H1 (cell line): ENCODE data around the gene SEC24C. TPM values are rescaled to one million over a fixed set of nuclear protein-coding genes. Genes with fewer than 3 reads are reported as not detected.

Experiments
- CTCF ChIA-PET: fragments of 300-600 bp; sonication (Branson Sonifier 250); formaldehyde crosslinking; loops from one replicate; lab custom pipeline; 2021; ENCODE audit not compliant: partially characterized antibody; lab: Charles Lee
- POLR2A ChIA-PET: fragments of 300-600 bp; sonication (Branson Sonifier 250); formaldehyde crosslinking; loops from one replicate; lab custom pipeline; 2021; ENCODE audit warnings: inconsistent platforms; ENCODE audit not compliant: partially characterized antibody; lab: Charles Lee
- DNase-seq, 2 experiments: peaks; one replicate each; pipeline versions ENCODE4 v3.0.0 to v3.0.0-alpha.2; 2010 to 2022; ENCODE audit warnings: low spot score in 2 of 2, low read depth in 1 of 2, mixed read lengths in 1 of 2
- FAIRE-seq: peaks from 2 replicates; lab custom pipeline; 2011; peaks lifted over from hg19 to GRCh38; lab: Jason Lieb, UNC
- H2AFZ ChIP-seq: 2 replicates; pipeline ENCODE4 v1.8.1; 2012; ENCODE audit warnings: low read length, inconsistent platforms
- H2AK5ac ChIP-seq: 2 replicates; pipeline ENCODE4 v1.6.1; 2013; ENCODE audit warnings: low read depth, low read length
- H2BK120ac ChIP-seq: replicated peaks from 2 replicates; pipeline ENCODE3; 2013; ENCODE audit warnings: low read depth, low read length, inconsistent platforms
- H2BK12ac ChIP-seq: 2 replicates; pipeline ENCODE4 v1.6.1; 2013; ENCODE audit warnings: low read depth, low read length
- H2BK15ac ChIP-seq: 2 replicates; pipeline ENCODE4 v1.6.1; 2013; ENCODE audit warnings: low read length
- H2BK20ac ChIP-seq: 2 replicates; pipeline ENCODE4 v1.6.1; 2013; ENCODE audit warnings: low read length
- H2BK5ac ChIP-seq: 2 replicates; pipeline ENCODE4 v1.6.1; 2013; ENCODE audit warnings: low read depth, low read length
- H3K14ac ChIP-seq: 2 replicates; pipeline ENCODE4 v1.6.1; 2013; ENCODE audit warnings: inconsistent platforms; ENCODE audit not compliant: insufficient read length
- H3K18ac ChIP-seq: 2 replicates; pipeline ENCODE4 v1.6.1; 2013; ENCODE audit warnings: low read length; ENCODE audit errors: extremely low read depth
- H3K23ac ChIP-seq: 2 replicates; pipeline ENCODE4 v1.6.1; 2013; ENCODE audit warnings: inconsistent platforms; ENCODE audit not compliant: insufficient read length
- H3K23me2 ChIP-seq: 2 replicates; pipeline ENCODE4 v1.6.1; 2013; ENCODE audit warnings: low read depth, low read length
- H3K27ac ChIP-seq: 2 replicates; pipeline ENCODE4 v1.6.1; 2011; ENCODE audit warnings: low read depth, low read length, inconsistent platforms
- H3K27me3 ChIP-seq, 4 experiments: replicated peaks in 1 of 4; 1 replicate in 1 of 4; 2 replicates in 3 of 4; pipeline versions ENCODE4 v1.6.1 to v1.8.1; 2011 to 2013; ENCODE audit warnings: low read length in 3 of 4, mild to moderate bottlenecking in 3 of 4, inconsistent platforms in 2 of 4, mixed read lengths in 2 of 4, moderate library complexity in 1 of 4; ENCODE audit not compliant: control insufficient read depth in 3 of 4, insufficient read depth in 3 of 4; ENCODE audit errors: extremely low read depth in 1 of 4
- H3K36me3 ChIP-seq, 4 experiments: 2 replicates each; pipeline versions ENCODE4 v1.6.1 to v1.8.1; 2011 to 2013; ENCODE audit warnings: mild to moderate bottlenecking in 4 of 4, low read length in 3 of 4, moderate library complexity in 2 of 4, control low read depth in 1 of 4, inconsistent platforms in 1 of 4; ENCODE audit not compliant: insufficient read depth in 4 of 4, control insufficient read depth in 2 of 4
- H3K4ac ChIP-seq: replicated peaks from 2 replicates; pipeline ENCODE3; 2013; ENCODE audit warnings: low read length, low read depth, mixed read lengths, inconsistent platforms; ENCODE audit not compliant: insufficient read length
- H3K4me1 ChIP-seq, 4 experiments: replicated peaks in 1 of 4; 1 replicate in 1 of 4; 2 replicates in 3 of 4; pipeline versions ENCODE4 v1.6.1 to v1.8.1; 2011 to 2013; ENCODE audit warnings: low read length in 3 of 4, inconsistent platforms in 2 of 4, mixed read lengths in 1 of 4; ENCODE audit not compliant: insufficient read depth in 4 of 4, control insufficient read depth in 3 of 4
- H3K4me2 ChIP-seq, 2 experiments: 2 replicates each; pipeline versions ENCODE4 v1.6.1 to v1.8.1; 2011 to 2013; ENCODE audit warnings: low read depth in 2 of 2, low read length in 2 of 2, control low read depth in 1 of 2, inconsistent platforms in 1 of 2, mild to moderate bottlenecking in 1 of 2; ENCODE audit not compliant: insufficient read depth in 1 of 2
- H3K4me3 ChIP-seq, 4 experiments: fragments of 200-600, 300-600 bp in 1 of 4; sonication (generic), shearing (Covaris generic), sonication (Bioruptor Twin) in 1 of 4; 2 replicates each; pipeline versions ENCODE4 v1.5.1 to v1.8.1; 2011 to 2016; ENCODE audit warnings: low read length in 4 of 4, low read depth in 3 of 4, control low read depth in 2 of 4, inconsistent platforms in 2 of 4, mild to moderate bottlenecking in 2 of 4, mixed read lengths in 1 of 4, moderate library complexity in 1 of 4; ENCODE audit not compliant: insufficient read depth in 2 of 4; ENCODE audit errors: extremely low read depth in 1 of 4
- H3K56ac ChIP-seq: replicated peaks from 2 replicates; pipeline ENCODE3; 2013; ENCODE audit warnings: low read depth, mild to moderate bottlenecking, mixed read lengths, low read length, inconsistent platforms; ENCODE audit not compliant: insufficient read length
- H3K79me1 ChIP-seq: 2 replicates; pipeline ENCODE4 v1.6.1; 2013; ENCODE audit warnings: low read depth, low read length, control low read depth
- H3K79me2 ChIP-seq, 2 experiments: 2 replicates each; pipeline versions ENCODE4 v1.6.1 to v1.8.1; 2012 to 2013; ENCODE audit warnings: low read length in 2 of 2, mild to moderate bottlenecking in 2 of 2, inconsistent platforms in 1 of 2; ENCODE audit not compliant: insufficient read depth in 2 of 2, control insufficient read depth in 1 of 2
- H3K9ac ChIP-seq, 4 experiments: replicated peaks in 1 of 4; 1 replicate in 1 of 4; 2 replicates in 3 of 4; pipeline versions ENCODE4 v1.6.1 to v1.8.1; 2011 to 2013; ENCODE audit warnings: low read depth in 3 of 4, low read length in 3 of 4, control low read depth in 2 of 4, mild to moderate bottlenecking in 2 of 4, moderate library complexity in 2 of 4, inconsistent platforms in 1 of 4; ENCODE audit errors: extremely low read depth in 1 of 4
- H3K9me3 ChIP-seq, 2 experiments: 2 replicates each; pipeline versions ENCODE4 v1.6.1 to v1.8.1; 2012 to 2013; ENCODE audit warnings: mild to moderate bottlenecking in 2 of 2, moderate library complexity in 2 of 2, control low read depth in 1 of 2, inconsistent platforms in 1 of 2, low read depth in 1 of 2, low read length in 1 of 2, mixed read lengths in 1 of 2; ENCODE audit not compliant: insufficient read depth in 2 of 2
- H4K20me1 ChIP-seq, 2 experiments: replicated peaks in 1 of 2; 2 replicates each; pipeline versions ENCODE3 to v1.8.1; 2011 to 2013; ENCODE audit warnings: inconsistent platforms in 2 of 2, low read length in 2 of 2, mild to moderate bottlenecking in 1 of 2; ENCODE audit not compliant: insufficient read depth in 2 of 2, control insufficient read depth in 1 of 2
- H4K5ac ChIP-seq: 2 replicates; pipeline ENCODE4 v1.6.1; 2013; ENCODE audit warnings: low read length, low read depth, mixed read lengths, inconsistent platforms; ENCODE audit not compliant: insufficient read length
- H4K8ac ChIP-seq: 2 replicates; pipeline ENCODE4 v1.8.0; 2013; ENCODE audit warnings: mild to moderate bottlenecking, moderate library complexity, low read length, inconsistent platforms; ENCODE audit not compliant: insufficient read depth; ENCODE audit errors: extremely low read depth
- H4K91ac ChIP-seq: replicated peaks from 2 replicates; pipeline ENCODE3; 2013; ENCODE audit warnings: low read length, mixed read lengths, inconsistent platforms; ENCODE audit not compliant: insufficient read length
- BACH1 ChIP-seq: IDR thresholded peaks from 2 replicates; pipeline ENCODE4 v1.6.1; 2012; ENCODE audit warnings: low read length, improper control_type of control experiment
- BCL11A ChIP-seq, 2 experiments: IDR thresholded peaks; one replicate each; pipeline ENCODE4 v1.6.1; 2011; ENCODE audit warnings: low read depth in 2 of 2, low read length in 2 of 2, mild to moderate bottlenecking in 2 of 2
- EGR1 ChIP-seq: IDR thresholded peaks from 2 replicates; pipeline ENCODE4 v1.6.1; 2011; ENCODE audit warnings: low read depth, low read length, borderline replicate concordance
- HDAC6 ChIP-seq: IDR thresholded peaks from one replicate; pipeline ENCODE4 v1.7.1; 2012; ENCODE audit warnings: low read depth, mild to moderate bottlenecking, inconsistent platforms, low read length, moderate library complexity
- RNF2 ChIP-seq: fragments of 200-900, 300-1000 bp; sonication (generic); IDR thresholded peaks from 2 replicates; pipeline ENCODE4 v1.7.1; 2016; ENCODE audit warnings: borderline replicate concordance, low read depth, mild to moderate bottlenecking, antibody characterized with exemption, low read length; ENCODE audit not compliant: poor library complexity, severe bottlenecking; ENCODE audit errors: missing control alignments
- RXRA ChIP-seq: IDR thresholded peaks from 2 replicates; pipeline ENCODE4 v1.6.1; 2011; ENCODE audit warnings: low read depth, mild to moderate bottlenecking, low read length, moderate library complexity; ENCODE audit not compliant: insufficient read depth
- SRF ChIP-seq: IDR thresholded peaks from 2 replicates; pipeline ENCODE4 v1.6.1; 2011; ENCODE audit warnings: mild to moderate bottlenecking, low read depth, low read length, moderate library complexity
- TAF1 ChIP-seq: IDR thresholded peaks from 2 replicates; pipeline ENCODE4 v1.6.1; 2011; ENCODE audit warnings: mild to moderate bottlenecking, low read depth, low read length
- TCF12 ChIP-seq: IDR thresholded peaks from 2 replicates; pipeline ENCODE4 v1.6.1; 2011; ENCODE audit warnings: low read depth, mild to moderate bottlenecking, low read length
- USF2 ChIP-seq: IDR thresholded peaks from 2 replicates; pipeline ENCODE4 v1.6.1; 2011; ENCODE audit warnings: low read length, improper control_type of control experiment
- WGBS, 2 experiments: shearing (Covaris generic) in 1 of 2; methylation state at CpG; one replicate each; pipeline versions ENCODE4 v1.1.6 to v1.1.7; 2013 to 2015; ENCODE audit warnings: low lambda C conversion rate in 2 of 2, mixed read lengths in 2 of 2, inconsistent platforms in 1 of 2, low coverage in 1 of 2, missing lambda C conversion rate in 1 of 2; ENCODE audit not compliant: insufficient replicate concordance in 2 of 2, insufficient coverage in 1 of 2, insufficient read length in 1 of 2; ENCODE audit errors: extremely low coverage in 1 of 2, missing lambda C conversion rate in 1 of 2; 5-methylcytosine and 5-hydroxymethylcytosine counted together
- polyA plus RNA-seq, 7 experiments: library from polyadenylated mRNA; depleted of rRNA in 3 of 7; stranded (reverse) in 5 of 7; unstranded in 2 of 7; fragments of >200 nt in 5 of 7; fragments of 200-250 nt in 2 of 7; gene quantifications; 1 replicate in 5 of 7; 2 replicates in 1 of 7; 4 replicates in 1 of 7; pipeline versions ENCODE4 v1.2.1 to v1.2.3, GENCODE V29; 2011 to 2013; ENCODE audit warnings: missing spikeins in 2 of 7, mixed read lengths in 2 of 7
- total RNA-seq: library from RNA; stranded (reverse); fragmentation: NEBNext Ultra II Directional; extraction: Animal tissue kit (Norgen Biotek cat#: 25700); gene quantifications from 2 replicates; pipeline ENCODE4 v1.2.1, GENCODE V29; 2021

The SEC24C gene
- total and polyA plus RNA-seq, 2 of the 8 experiments (the other 6 are each of a cell fraction or from before 2014, with no cell fraction given), result 63.2 to 67.4 TPM

- no peak for FAIRE-seq
- no peak for TF ChIP-seq SRF
- TF ChIP-seq TCF12, result no peak
- no peak for TF ChIP-seq BACH1
- no peak for TF ChIP-seq BCL11A (IDR thresholded peaks at IDR 0.05; ENCODE audit: low read depth in 2 of 2, low read length in 2 of 2)
- TF ChIP-seq EGR1, result no peak
- no peak for TF ChIP-seq USF2
- no peak for TF ChIP-seq HDAC6
- no peak for TF ChIP-seq RXRA
- TF ChIP-seq RNF2, result no peak
- TF ChIP-seq TAF1, result no peak
- WGBS, 2 experiments, result 70% methylated on average over 5 of the region's 5 CpGs; no CpG with 5 or more reads in 1 of the 2 experiments
These were observed 65.1 kb downstream of the SEC24C start for GRCh38 chr10:73809061-73809818.

More at GRCh38 chr10:73809061-73809818, 65.1 kb downstream of the SEC24C start:
- Histone ChIP-seq H3K27ac (no peak overlapping the region), H3K79me1 (0 out of 2 replicates have a peak, but pooled peaks cover 4% of the 10 kb centered on the region), H3K4me2 (no peak overlapping the region), H4K20me1 (peaks cover 0 to 9% of the 10 kb centered on the region in 2 experiments), H3K18ac (no peak overlapping the region), H3K23ac (no peak overlapping the region), H2AFZ (no peak overlapping the region), H3K14ac (no peak overlapping the region), H4K5ac (no peak overlapping the region), H3K36me3 (peaks cover 4 to 19% (median 12%) of the 10 kb centered on the region in 4 experiments; a peak in 6 of 8 replicates), H3K79me2 (no peaks in the 10 kb centered on the region), H3K4ac (no peak overlapping the region), H2BK12ac (no peak overlapping the region), H3K56ac (no peak overlapping the region), H2BK5ac (no peak overlapping the region), H2AK5ac (no peak overlapping the region), H3K23me2 (no peaks in the 10 kb centered on the region; the same call in 1 of the 2 replicates), H4K8ac (no peak overlapping the region), H4K91ac (no peak overlapping the region), H2BK15ac (no peak overlapping the region), H3K27me3 (no peaks in the 10 kb centered on the region), H3K4me3 (no peak overlapping the region), H3K9ac (no peak overlapping the region), H3K9me3 (no peaks in the 10 kb centered on the region), H3K4me1 (peaks cover 0 to 4% (median 2%) of the 10 kb centered on the region in 4 experiments; a peak in 4 of 7 replicates), H2BK120ac (no peak overlapping the region), H2BK20ac (no peak overlapping the region)
- POLR2A ChIA-PET, result interaction anchor here (0.6 to 11.1 kb wide), 6 partner anchors 13 to 153 kb away, joined by 3 to 137 read pairs (median 6); a partner anchor contains a TSS
- no peak for DNase-seq
- CTCF ChIA-PET, result interaction anchor here (0.7 to 2.7 kb wide), 7 partner anchors 10 to 131 kb away, joined by 3 to 13 read pairs (median 4); no protein-coding TSS in a partner anchor
